Measurements from ENCODE around the gene FGB. TPM values are rescaled to one million over a fixed set of nuclear protein-coding genes. Genes with fewer than 3 reads are reported as not detected.

FGB gene
- total and polyA plus RNA-seq, 2 of the 13 experiments (the other 11 are each of a cell fraction or from before 2014, with no cell fraction given) = 226 to 784 TPM

DNA sequence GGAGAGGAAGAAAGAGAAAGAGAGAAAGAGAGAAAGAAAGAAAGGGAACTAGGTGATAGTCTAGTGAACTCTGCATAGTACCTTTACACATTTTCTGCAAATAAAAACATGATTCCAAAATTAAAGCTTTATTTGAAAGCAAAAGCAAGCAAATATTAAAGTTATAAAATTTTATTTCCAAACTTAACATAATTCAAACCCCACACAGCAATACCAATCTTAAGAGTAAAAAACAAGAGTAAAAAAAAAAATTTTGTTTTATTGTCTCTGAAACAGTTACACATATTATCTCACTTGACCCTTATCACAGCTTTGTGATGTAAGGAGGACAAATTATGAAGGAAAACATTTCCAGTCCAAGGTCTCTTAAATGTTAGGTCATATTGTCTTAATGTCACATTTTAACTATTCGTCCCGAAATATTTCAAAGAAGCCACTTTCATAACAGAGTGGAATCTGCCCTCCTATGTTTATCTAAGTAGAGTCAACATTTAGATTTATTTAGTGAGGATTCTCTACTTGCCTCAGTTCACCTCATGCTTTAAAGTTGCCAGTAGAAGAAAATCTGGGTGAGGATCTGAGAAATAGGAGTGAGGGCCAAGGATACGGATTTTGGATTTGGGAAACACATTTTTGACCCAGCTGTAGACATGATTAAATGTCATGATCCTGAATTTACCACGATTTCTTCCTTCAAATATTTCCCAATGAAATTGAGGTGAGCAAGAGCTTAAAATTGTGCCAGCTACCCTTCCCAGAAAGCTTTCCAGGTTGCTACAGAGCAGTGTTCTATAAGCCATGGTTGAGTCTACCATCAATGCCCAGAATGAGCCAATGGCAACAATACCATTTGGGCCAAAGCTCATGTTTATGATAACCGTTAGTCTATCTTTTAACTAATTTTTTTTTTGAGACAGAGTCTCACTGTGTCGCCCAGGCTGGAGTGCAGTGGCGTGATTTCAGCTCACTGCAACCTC is 35.3 kb downstream of the FGB start (continued):
- no peak for TF ChIP-seq ZNF782 (CRISPR knock-in tag; IDR thresholded peaks at IDR 0.05; ENCODE audit: borderline replicate concordance)
- TF ChIP-seq PAF1 (CRISPR knock-in tag; IDR thresholded peaks at IDR 0.05) = no peak
- TF ChIP-seq FOXK2 (IDR thresholded peaks at IDR 0.05) = peak; percentile 54; the same call in 1 of the 2 replicates
- TF ChIP-seq FOXA3 (CRISPR knock-in tag; IDR thresholded peaks at IDR 0.05) = peak; percentile 98
- TF ChIP-seq, protein P1, sequence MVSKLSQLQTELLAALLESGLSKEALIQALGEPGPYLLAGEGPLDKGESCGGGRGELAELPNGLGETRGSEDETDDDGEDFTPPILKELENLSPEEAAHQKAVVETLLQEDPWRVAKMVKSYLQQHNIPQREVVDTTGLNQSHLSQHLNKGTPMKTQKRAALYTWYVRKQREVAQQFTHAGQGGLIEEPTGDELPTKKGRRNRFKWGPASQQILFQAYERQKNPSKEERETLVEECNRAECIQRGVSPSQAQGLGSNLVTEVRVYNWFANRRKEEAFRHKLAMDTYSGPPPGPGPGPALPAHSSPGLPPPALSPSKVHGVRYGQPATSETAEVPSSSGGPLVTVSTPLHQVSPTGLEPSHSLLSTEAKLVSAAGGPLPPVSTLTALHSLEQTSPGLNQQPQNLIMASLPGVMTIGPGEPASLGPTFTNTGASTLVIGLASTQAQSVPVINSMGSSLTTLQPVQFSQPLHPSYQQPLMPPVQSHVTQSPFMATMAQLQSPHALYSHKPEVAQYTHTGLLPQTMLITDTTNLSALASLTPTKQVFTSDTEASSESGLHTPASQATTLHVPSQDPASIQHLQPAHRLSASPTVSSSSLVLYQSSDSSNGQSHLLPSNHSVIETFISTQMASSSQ (IDR thresholded peaks at IDR 0.05; ENCODE audit: low read depth) = peak; percentile 98
- TF ChIP-seq, protein P1 (CRISPR knock-in tag; IDR thresholded peaks at IDR 0.05; ENCODE audit: borderline replicate concordance) = peak; percentile 98
- TF ChIP-seq RBM22 (optimal IDR thresholded peaks at IDR 0.05; ENCODE audit: low read length) = no peak
- peak; percentile 82 for TF ChIP-seq TEAD3 (CRISPR knock-in tag; optimal IDR thresholded peaks at IDR 0.05; ENCODE audit: borderline replicate concordance)
- TF ChIP-seq, protein P2, sequence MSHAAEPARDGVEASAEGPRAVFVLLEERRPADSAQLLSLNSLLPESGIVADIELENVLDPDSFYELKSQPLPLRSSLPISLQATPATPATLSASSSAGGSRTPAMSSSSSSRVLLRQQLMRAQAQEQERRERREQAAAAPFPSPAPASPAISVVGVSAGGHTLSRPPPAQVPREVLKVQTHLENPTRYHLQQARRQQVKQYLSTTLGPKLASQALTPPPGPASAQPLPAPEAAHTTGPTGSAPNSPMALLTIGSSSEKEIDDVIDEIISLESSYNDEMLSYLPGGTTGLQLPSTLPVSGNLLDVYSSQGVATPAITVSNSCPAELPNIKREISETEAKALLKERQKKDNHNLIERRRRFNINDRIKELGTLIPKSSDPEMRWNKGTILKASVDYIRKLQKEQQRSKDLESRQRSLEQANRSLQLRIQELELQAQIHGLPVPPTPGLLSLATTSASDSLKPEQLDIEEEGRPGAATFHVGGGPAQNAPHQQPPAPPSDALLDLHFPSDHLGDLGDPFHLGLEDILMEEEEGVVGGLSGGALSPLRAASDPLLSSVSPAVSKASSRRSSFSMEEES (CRISPR knock-in tag; IDR thresholded peaks at IDR 0.05) = peak; percentile 83
- no peak for TF ChIP-seq KAT7 (CRISPR knock-in tag; IDR thresholded peaks at IDR 0.05; ENCODE audit: borderline replicate concordance)
- TF ChIP-seq, protein P3, sequence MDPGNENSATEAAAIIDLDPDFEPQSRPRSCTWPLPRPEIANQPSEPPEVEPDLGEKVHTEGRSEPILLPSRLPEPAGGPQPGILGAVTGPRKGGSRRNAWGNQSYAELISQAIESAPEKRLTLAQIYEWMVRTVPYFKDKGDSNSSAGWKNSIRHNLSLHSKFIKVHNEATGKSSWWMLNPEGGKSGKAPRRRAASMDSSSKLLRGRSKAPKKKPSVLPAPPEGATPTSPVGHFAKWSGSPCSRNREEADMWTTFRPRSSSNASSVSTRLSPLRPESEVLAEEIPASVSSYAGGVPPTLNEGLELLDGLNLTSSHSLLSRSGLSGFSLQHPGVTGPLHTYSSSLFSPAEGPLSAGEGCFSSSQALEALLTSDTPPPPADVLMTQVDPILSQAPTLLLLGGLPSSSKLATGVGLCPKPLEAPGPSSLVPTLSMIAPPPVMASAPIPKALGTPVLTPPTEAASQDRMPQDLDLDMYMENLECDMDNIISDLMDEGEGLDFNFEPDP (CRISPR knock-in tag; conservative IDR thresholded peaks at IDR 0.05) = no peak
- peak; percentile 31; the same call in 1 of the 2 replicates for TF ChIP-seq MEIS2 (CRISPR knock-in tag; IDR thresholded peaks at IDR 0.05)
- TF ChIP-seq, protein P4, sequence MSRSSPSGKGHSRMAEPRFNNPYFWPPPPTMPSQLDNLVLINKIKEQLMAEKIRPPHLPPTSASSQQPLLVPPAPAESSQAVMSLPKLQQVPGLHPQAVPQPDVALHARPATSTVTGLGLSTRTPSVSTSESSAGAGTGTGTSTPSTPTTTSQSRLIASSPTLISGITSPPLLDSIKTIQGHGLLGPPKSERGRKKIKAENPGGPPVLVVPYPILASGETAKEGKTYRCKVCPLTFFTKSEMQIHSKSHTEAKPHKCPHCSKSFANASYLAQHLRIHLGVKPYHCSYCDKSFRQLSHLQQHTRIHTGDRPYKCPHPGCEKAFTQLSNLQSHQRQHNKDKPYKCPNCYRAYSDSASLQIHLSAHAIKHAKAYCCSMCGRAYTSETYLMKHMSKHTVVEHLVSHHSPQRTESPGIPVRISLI (CRISPR knock-in tag; IDR thresholded peaks at IDR 0.05; ENCODE audit: borderline replicate concordance) = peak; percentile 90
- TF ChIP-seq, protein P5, sequence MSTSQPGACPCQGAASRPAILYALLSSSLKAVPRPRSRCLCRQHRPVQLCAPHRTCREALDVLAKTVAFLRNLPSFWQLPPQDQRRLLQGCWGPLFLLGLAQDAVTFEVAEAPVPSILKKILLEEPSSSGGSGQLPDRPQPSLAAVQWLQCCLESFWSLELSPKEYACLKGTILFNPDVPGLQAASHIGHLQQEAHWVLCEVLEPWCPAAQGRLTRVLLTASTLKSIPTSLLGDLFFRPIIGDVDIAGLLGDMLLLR (CRISPR knock-in tag; IDR thresholded peaks at IDR 0.05) = no peak
- TF ChIP-seq TCF12 (IDR thresholded peaks at IDR 0.05) = no peak
- peak; percentile 83 for TF ChIP-seq TCF12 (CRISPR knock-in tag; IDR thresholded peaks at IDR 0.05)
- TF ChIP-seq, protein P6, sequence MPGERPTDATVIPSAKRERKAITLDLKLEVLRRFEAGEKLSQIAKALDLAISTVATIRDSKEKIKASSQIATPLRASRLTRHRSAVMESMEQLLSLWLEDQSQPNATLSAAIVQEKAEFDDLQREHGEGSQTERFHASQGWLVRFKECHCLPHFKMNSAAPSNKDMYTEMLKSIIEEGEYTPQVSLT (CRISPR knock-in tag; IDR thresholded peaks at IDR 0.05; ENCODE audit: borderline replicate concordance, low read depth) = no peak
- no peak for TF ChIP-seq HOXA3 (CRISPR knock-in tag; IDR thresholded peaks at IDR 0.05)
- peak; percentile 74 for TF ChIP-seq MED8 (CRISPR knock-in tag; IDR thresholded peaks at IDR 0.05; ENCODE audit: insufficient replicate concordance)
- no peak for TF ChIP-seq ZNF557 (CRISPR knock-in tag; IDR thresholded peaks at IDR 0.05)
